Gastrocnemius medialis (tissue), 4 donors: ENCODE results near the gene GPNMB.

Experiments used
- POLR2A ChIP-seq, 2 donors: fragments of 450-650 bp; IDR thresholded peaks; one replicate each; pipeline ENCODE4 v1.6.1; 2017; ENCODE audit warnings: antibody characterized with exemption in 2 of 2, mild to moderate bottlenecking in 2 of 2, moderate library complexity in 2 of 2
- TF ChIP-seq, protein P1 (sequence below), 5 experiments: fragments of 450-650 bp in 3 of 5; fragments of 200-600 bp in 2 of 5; sonication (generic) in 2 of 5; IDR thresholded peaks in 4 of 5; conservative IDR thresholded peaks in 1 of 5; 1 replicate in 4 of 5; 2 replicates in 1 of 5; pipeline ENCODE4 v1.5.1; 2016 to 2019; ENCODE audit warnings: antibody characterized with exemption in 5 of 5, mild to moderate bottlenecking in 3 of 5, moderate library complexity in 3 of 5

DNA sequence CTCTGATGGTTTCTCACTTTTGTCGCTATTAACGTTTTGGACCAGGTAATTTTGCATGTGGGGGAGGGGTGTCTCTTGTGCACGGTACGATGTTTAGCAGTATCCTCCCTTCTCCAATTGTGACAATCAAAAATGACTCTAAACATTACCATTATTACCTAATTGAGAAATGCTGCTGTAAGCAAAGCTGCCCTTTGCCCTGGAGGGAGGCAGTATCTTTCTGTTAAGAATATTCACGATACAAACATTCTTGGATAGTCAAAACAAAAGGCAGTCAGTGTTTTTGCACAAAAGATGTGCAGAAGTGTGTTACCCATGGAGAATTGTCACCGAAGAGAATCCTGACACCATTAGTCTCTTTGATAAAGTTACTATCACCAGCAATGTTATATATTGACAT lies 62.2 kb downstream of the GPNMB start:
- TF ChIP-seq, protein P1, sequence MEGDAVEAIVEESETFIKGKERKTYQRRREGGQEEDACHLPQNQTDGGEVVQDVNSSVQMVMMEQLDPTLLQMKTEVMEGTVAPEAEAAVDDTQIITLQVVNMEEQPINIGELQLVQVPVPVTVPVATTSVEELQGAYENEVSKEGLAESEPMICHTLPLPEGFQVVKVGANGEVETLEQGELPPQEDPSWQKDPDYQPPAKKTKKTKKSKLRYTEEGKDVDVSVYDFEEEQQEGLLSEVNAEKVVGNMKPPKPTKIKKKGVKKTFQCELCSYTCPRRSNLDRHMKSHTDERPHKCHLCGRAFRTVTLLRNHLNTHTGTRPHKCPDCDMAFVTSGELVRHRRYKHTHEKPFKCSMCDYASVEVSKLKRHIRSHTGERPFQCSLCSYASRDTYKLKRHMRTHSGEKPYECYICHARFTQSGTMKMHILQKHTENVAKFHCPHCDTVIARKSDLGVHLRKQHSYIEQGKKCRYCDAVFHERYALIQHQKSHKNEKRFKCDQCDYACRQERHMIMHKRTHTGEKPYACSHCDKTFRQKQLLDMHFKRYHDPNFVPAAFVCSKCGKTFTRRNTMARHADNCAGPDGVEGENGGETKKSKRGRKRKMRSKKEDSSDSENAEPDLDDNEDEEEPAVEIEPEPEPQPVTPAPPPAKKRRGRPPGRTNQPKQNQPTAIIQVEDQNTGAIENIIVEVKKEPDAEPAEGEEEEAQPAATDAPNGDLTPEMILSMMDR (IDR thresholded peaks at IDR 0.05 in 4 of 5, conservative IDR thresholded peaks at IDR 0.05 in 1 of 5) = no peak
- TF ChIP-seq POLR2A (IDR thresholded peaks at IDR 0.05) = no peak
